ENCODE results near the gene SECTM1.

SECTM1 gene

GRCh38 chr17:82302568-82302963, 31.0 kb downstream of the SECTM1 start:
- Histone ChIP-seq H3K4me1 (ENCODE audit: insufficient read depth, low read length) (no peaks in the 10 kb centered on the region), H3K4me3 (ENCODE audit: low read length) (no peak overlapping the region), H3K9me3 (ENCODE audit: insufficient read depth, low read depth, low read length) (no peaks in the 10 kb centered on the region), H3K27ac (ENCODE audit: low read length) (no peak overlapping the region), H3K27me3 (ENCODE audit: insufficient read depth, low read length) (0 out of 2 replicates have a peak, but pooled peaks cover 1% of the 10 kb centered on the region), H3K9ac (ENCODE audit: low read depth, low read length) (no peak overlapping the region), H3K36me3 (ENCODE audit: insufficient read depth, low read depth, low read length) (no peaks in the 10 kb centered on the region)

GRCh38 chr17:82301916-82302567, 31.5 kb downstream of the SECTM1 start:
- H3K27ac ChIP-seq (ENCODE audit: low read length): no peak overlapping the region
- H3K9ac ChIP-seq (ENCODE audit: low read depth, low read length): no peak overlapping the region
- 0 out of 2 replicates have a peak, but pooled peaks cover 6% of the 10 kb centered on the region for H3K27me3 ChIP-seq (ENCODE audit: insufficient read depth, low read length)
- no peak overlapping the region for H3K4me3 ChIP-seq (ENCODE audit: low read length)
- H3K9me3 ChIP-seq (ENCODE audit: insufficient read depth, low read depth, low read length): no peaks in the 10 kb centered on the region
- H3K4me1 ChIP-seq (ENCODE audit: insufficient read depth, low read length): no peaks in the 10 kb centered on the region
- no peaks in the 10 kb centered on the region for H3K36me3 ChIP-seq (ENCODE audit: insufficient read depth, low read depth, low read length)

- Histone ChIP-seq H3K9me3 (ENCODE audit: insufficient read depth, low read depth, low read length) (no peaks in the 10 kb centered on the region), H3K4me3 (ENCODE audit: low read length) (no peak overlapping the region), H3K36me3 (ENCODE audit: insufficient read depth, low read depth, low read length) (no peaks in the 10 kb centered on the region), H3K9ac (ENCODE audit: low read depth, low read length) (no peak overlapping the region), H3K27me3 (ENCODE audit: insufficient read depth, low read length) (0 out of 2 replicates have a peak, but pooled peaks cover 6% of the 10 kb centered on the region), H3K4me1 (ENCODE audit: insufficient read depth, low read length) (no peaks in the 10 kb centered on the region), H3K27ac (ENCODE audit: low read length) (no peak overlapping the region)
Observed at GRCh38 chr17:82301300-82301915, 32.2 kb downstream of the SECTM1 start.

GRCh38 chr17:82300707-82301270, 32.8 kb downstream of the SECTM1 start:
- no peaks in the 10 kb centered on the region for H3K9me3 ChIP-seq (ENCODE audit: insufficient read depth, low read depth, low read length)
- H3K27me3 ChIP-seq (ENCODE audit: insufficient read depth, low read length): 0 out of 2 replicates have a peak, but pooled peaks cover 6% of the 10 kb centered on the region
- H3K4me1 ChIP-seq (ENCODE audit: insufficient read depth, low read length): no peaks in the 10 kb centered on the region
- no peaks in the 10 kb centered on the region for H3K36me3 ChIP-seq (ENCODE audit: insufficient read depth, low read depth, low read length)
- no peak overlapping the region for H3K27ac ChIP-seq (ENCODE audit: low read length)
- H3K4me3 ChIP-seq (ENCODE audit: low read length): no peak overlapping the region
- no peak overlapping the region for H3K9ac ChIP-seq (ENCODE audit: low read depth, low read length)

GRCh38 chr17:82300228-82300627, 33.3 kb downstream of the SECTM1 start:
- H3K9me3 ChIP-seq (ENCODE audit: insufficient read depth, low read depth, low read length): no peaks in the 10 kb centered on the region
- H3K4me1 ChIP-seq (ENCODE audit: insufficient read depth, low read length): no peaks in the 10 kb centered on the region
- H3K36me3 ChIP-seq (ENCODE audit: insufficient read depth, low read depth, low read length): no peaks in the 10 kb centered on the region
- no peak overlapping the region for H3K9ac ChIP-seq (ENCODE audit: low read depth, low read length)
- peaks cover 10% of the 10 kb centered on the region; the same call in 1 of the 2 replicates for H3K27me3 ChIP-seq (ENCODE audit: insufficient read depth, low read length)
- no peak overlapping the region for H3K27ac ChIP-seq (ENCODE audit: low read length)
- no peak overlapping the region for H3K4me3 ChIP-seq (ENCODE audit: low read length)

GRCh38 chr17:82299452-82299851, 34.1 kb downstream of the SECTM1 start:
- Histone ChIP-seq H3K27ac (ENCODE audit: low read length) (no peak overlapping the region), H3K27me3 (ENCODE audit: insufficient read depth, low read length) (peaks cover 18% of the 10 kb centered on the region; the same call in 1 of the 2 replicates), H3K9me3 (ENCODE audit: insufficient read depth, low read depth, low read length) (no peaks in the 10 kb centered on the region), H3K4me1 (ENCODE audit: insufficient read depth, low read length) (no peaks in the 10 kb centered on the region), H3K36me3 (ENCODE audit: insufficient read depth, low read depth, low read length) (no peaks in the 10 kb centered on the region), H3K9ac (ENCODE audit: low read depth, low read length) (no peak overlapping the region), H3K4me3 (ENCODE audit: low read length) (no peak overlapping the region)

- Histone ChIP-seq H3K27ac (ENCODE audit: low read length) (no peak overlapping the region), H3K4me1 (ENCODE audit: insufficient read depth, low read length) (no peaks in the 10 kb centered on the region; the same call in 1 of the 2 replicates), H3K4me3 (ENCODE audit: low read length) (no peak overlapping the region), H3K9me3 (ENCODE audit: insufficient read depth, low read depth, low read length) (no peaks in the 10 kb centered on the region), H3K27me3 (ENCODE audit: insufficient read depth, low read length) (peaks cover 18% of the 10 kb centered on the region; the same call in 1 of the 2 replicates), H3K9ac (ENCODE audit: low read depth, low read length) (no peak overlapping the region), H3K36me3 (ENCODE audit: insufficient read depth, low read depth, low read length) (no peaks in the 10 kb centered on the region)
Observed at GRCh38 chr17:82298538-82299421, 34.8 kb downstream of the SECTM1 start.

GRCh38 chr17:82297714-82298537, 35.6 kb downstream of the SECTM1 start:
- H3K4me3 ChIP-seq (ENCODE audit: low read length): no peak overlapping the region
- H3K9ac ChIP-seq (ENCODE audit: low read depth, low read length): no peak overlapping the region
- no peaks in the 10 kb centered on the region; the same call in 1 of the 2 replicates for H3K4me1 ChIP-seq (ENCODE audit: insufficient read depth, low read length)
- H3K9me3 ChIP-seq (ENCODE audit: insufficient read depth, low read depth, low read length): no peaks in the 10 kb centered on the region
- H3K27me3 ChIP-seq (ENCODE audit: insufficient read depth, low read length): peaks cover 18% of the 10 kb centered on the region; the same call in 1 of the 2 replicates
- H3K27ac ChIP-seq (ENCODE audit: low read length): no peak overlapping the region
- H3K36me3 ChIP-seq (ENCODE audit: insufficient read depth, low read depth, low read length): no peaks in the 10 kb centered on the region

GRCh38 chr17:82297280-82297713, 36.3 kb downstream of the SECTM1 start:
- no peak overlapping the region for H3K9ac ChIP-seq (ENCODE audit: low read depth, low read length)
- no peaks in the 10 kb centered on the region for H3K36me3 ChIP-seq (ENCODE audit: insufficient read depth, low read depth, low read length)
- H3K27ac ChIP-seq (ENCODE audit: low read length): no peak overlapping the region
- H3K4me3 ChIP-seq (ENCODE audit: low read length): no peak overlapping the region
- no peaks in the 10 kb centered on the region for H3K9me3 ChIP-seq (ENCODE audit: insufficient read depth, low read depth, low read length)
- peaks cover 18% of the 10 kb centered on the region; the same call in 1 of the 2 replicates for H3K27me3 ChIP-seq (ENCODE audit: insufficient read depth, low read length)
- no peaks in the 10 kb centered on the region; the same call in 1 of the 2 replicates for H3K4me1 ChIP-seq (ENCODE audit: insufficient read depth, low read length)

GRCh38 chr17:82296511-82297279, 36.9 kb downstream of the SECTM1 start:
- Histone ChIP-seq H3K4me1 (ENCODE audit: insufficient read depth, low read length) (no peaks in the 10 kb centered on the region; the same call in 1 of the 2 replicates), H3K27ac (ENCODE audit: low read length) (no peak overlapping the region), H3K36me3 (ENCODE audit: insufficient read depth, low read depth, low read length) (no peaks in the 10 kb centered on the region), H3K4me3 (ENCODE audit: low read length) (no peak overlapping the region), H3K9me3 (ENCODE audit: insufficient read depth, low read depth, low read length) (no peaks in the 10 kb centered on the region), H3K9ac (ENCODE audit: low read depth, low read length) (no peak overlapping the region), H3K27me3 (ENCODE audit: insufficient read depth, low read length) (peaks cover 18% of the 10 kb centered on the region; the same call in 1 of the 2 replicates)

All from iPS-20b (cell line).